B cell (primary cell): Measurements from ENCODE around the gene QKI. TPM values are rescaled to one million over a fixed set of nuclear protein-coding genes. Genes with fewer than 3 reads are reported as not detected.

ENCODE experiments used
- ATAC-seq: fragments of 200-7000 bp; cut with Tn5 transposase; one replicate; pipeline ENCODE4 v1.10.0; 2021; ENCODE audit warnings: low read depth, mild to moderate bottlenecking, moderate number of reproducible peaks, moderate library complexity
- CTCF ChIA-PET: fragments of 350-600 bp; sonication (Branson Sonifier 250); formaldehyde crosslinking; loops from one replicate; lab custom pipeline; 2021; ENCODE audit warnings: antibody characterized with exemption, inconsistent platforms; lab: Charles Lee
- POLR2A ChIA-PET: fragments of 350-600 bp; sonication (Branson Sonifier 250); formaldehyde crosslinking; loops from one replicate; lab custom pipeline; 2021; ENCODE audit warnings: antibody characterized with exemption; lab: Charles Lee
- DNase-seq: peaks from one replicate; pipeline ENCODE4 v3.0.0; 2013
- H2AFZ ChIP-seq: 2 replicates; pipeline ENCODE4 v1.6.1; 2012; ENCODE audit warnings: mild to moderate bottlenecking, low read depth, low read length; ENCODE audit not compliant: insufficient read depth, poor library complexity, severe bottlenecking
- H3K27ac ChIP-seq, 2 donors: 1 replicate in 1 of 2; 2 replicates in 1 of 2; pipeline ENCODE4 v1.5.1; 2012 to 2013; ENCODE audit warnings: low read length in 2 of 2, mild to moderate bottlenecking in 2 of 2, moderate library complexity in 1 of 2
- H3K27me3 ChIP-seq, 4 experiments: fragments of 200-600 bp in 1 of 4; sonication (generic) in 1 of 4; replicated peaks in 1 of 4; 1 replicate in 2 of 4; 2 replicates in 2 of 4; pipeline versions ENCODE4 v1.6.1 to v1.7.0; 2013 to 2016; ENCODE audit warnings: low read length in 3 of 4, mild to moderate bottlenecking in 2 of 4, mixed read lengths in 1 of 4, moderate library complexity in 1 of 4; ENCODE audit not compliant: insufficient read depth in 4 of 4, control insufficient read depth in 3 of 4; ENCODE audit errors: control extremely low read depth in 1 of 4
- H3K36me3 ChIP-seq, 2 experiments: replicated peaks in 1 of 2; 1 replicate in 1 of 2; 2 replicates in 1 of 2; pipeline versions ENCODE4 v1.6.1 to v1.7.1; 2013; ENCODE audit warnings: low read length in 1 of 2; ENCODE audit not compliant: insufficient read depth in 2 of 2, control insufficient read depth in 1 of 2; ENCODE audit errors: control extremely low read depth in 1 of 2, extremely low read depth in 1 of 2
- H3K4me1 ChIP-seq, 2 donors: fragments of 200-600 bp in 1 of 2; sonication (generic) in 1 of 2; 1 replicate in 1 of 2; 2 replicates in 1 of 2; pipeline versions ENCODE4 v1.5.1 to v1.6.1; 2013 to 2017; ENCODE audit warnings: low read length in 2 of 2; ENCODE audit not compliant: control insufficient read depth in 2 of 2, insufficient read depth in 2 of 2
- H3K4me2 ChIP-seq: replicated peaks from 2 replicates; pipeline ENCODE3; 2012; ENCODE audit warnings: mild to moderate bottlenecking, low read depth, low read length; ENCODE audit not compliant: poor library complexity, severe bottlenecking
- H3K4me3 ChIP-seq, 5 experiments: fragments of 200-600 bp in 1 of 5; sonication (generic) in 1 of 5; 1 replicate in 3 of 5; 2 replicates in 2 of 5; pipeline versions ENCODE4 v1.5.1 to v1.7.0; 2011 to 2016; ENCODE audit warnings: low read length in 4 of 5, mild to moderate bottlenecking in 4 of 5, low read depth in 2 of 5, control low read depth in 1 of 5, moderate library complexity in 1 of 5; ENCODE audit not compliant: insufficient read depth in 1 of 5; ENCODE audit errors: control extremely low read depth in 1 of 5, extremely low read depth in 1 of 5
- H3K79me2 ChIP-seq: fragments of 200-600 bp; sonication (generic); one replicate; pipeline ENCODE4 v1.6.0; 2016; ENCODE audit warnings: low read length; ENCODE audit not compliant: control insufficient read depth, insufficient read depth
- H3K9ac ChIP-seq: fragments of 200-600 bp; sonication (generic); 2 replicates; pipeline ENCODE4 v1.6.1; 2017; ENCODE audit warnings: mild to moderate bottlenecking, low read length, moderate library complexity
- H3K9me3 ChIP-seq, 3 donors: one replicate each; pipeline versions ENCODE4 v1.6.1 to v1.7.1; 2013; ENCODE audit warnings: low read length in 2 of 3; ENCODE audit not compliant: control insufficient read depth in 2 of 3, insufficient read depth in 1 of 3; ENCODE audit errors: control extremely low read depth in 1 of 3
- H4K20me1 ChIP-seq: 2 replicates; pipeline ENCODE4 v1.6.0; 2012; ENCODE audit warnings: mild to moderate bottlenecking, low read length; ENCODE audit not compliant: insufficient read depth, control insufficient read depth, poor library complexity, severe bottlenecking
- H3K27ac Mint-ChIP-seq: one replicate; pipeline ENCODE4 v1.8.0; 2021; ENCODE audit warnings: mixed read lengths
- H3K27me3 Mint-ChIP-seq: one replicate; pipeline ENCODE4 v1.8.0; 2021; ENCODE audit warnings: mixed read lengths
- H3K4me1 Mint-ChIP-seq: one replicate; pipeline ENCODE4 v1.8.0; 2021; ENCODE audit warnings: mixed read lengths
- H3K4me3 Mint-ChIP-seq: one replicate; pipeline ENCODE4 v1.8.0; 2021; ENCODE audit warnings: mixed read lengths
- H3K9me3 Mint-ChIP-seq: one replicate; pipeline ENCODE4 v1.8.0; 2022; ENCODE audit warnings: mixed read lengths; ENCODE audit not compliant: insufficient read depth
- CTCF ChIP-seq: fragments of 200-600 bp; IDR thresholded peaks from one replicate; pipeline ENCODE4 v1.8.0; 2022; ENCODE audit warnings: antibody characterized with exemption, mild to moderate bottlenecking
- EZH2 ChIP-seq: IDR thresholded peaks from 2 replicates; pipeline ENCODE4 v1.6.1; 2012; ENCODE audit warnings: borderline replicate concordance, low read depth, mild to moderate bottlenecking, moderate library complexity, low read length; ENCODE audit not compliant: insufficient read depth, poor library complexity, severe bottlenecking
- WGBS: methylation state at CpG from one replicate; pipeline ENCODE4 v1.1.5; 2013; ENCODE audit warnings: missing lambda C conversion rate; ENCODE audit not compliant: insufficient coverage; 5-methylcytosine and 5-hydroxymethylcytosine counted together
- intact Hi-C: fragments of 100-400 bp; cut with micrococcal nuclease; formaldehyde crosslinking; loops from one replicate; pipeline ENCODE4 v1.10.0; 2022
- polyA plus RNA-seq: library from polyadenylated mRNA; depleted of rRNA; stranded (reverse); fragments of >200 nt; gene quantifications from 2 replicates; pipeline ENCODE4 v1.2.3, GENCODE V29; 2012
- total RNA-seq, 2 donors: library from RNA; stranded (reverse); fragments of 120-200 nt in 1 of 2; gene quantifications; 1 replicate in 1 of 2; 2 replicates in 1 of 2; pipeline versions ENCODE4 v1.2.3 to v1.2.4, GENCODE V29; 2013 to 2022

The QKI gene
- total and polyA plus RNA-seq, 2 donors (not counting 1 experiment from before 2014, with no cell fraction given), result 38.8 to 79.5 TPM

GRCh38 chr6:163437466-163437865 is 22.9 kb downstream of the QKI start:
- intact Hi-C loops, result no loop called here
- DNase-seq (no peak), ATAC-seq (no peak)
- no peak overlapping the region for H3K9ac ChIP-seq
- ChIA-PET POLR2A (no interaction called here), CTCF (interaction anchor here (1.1 to 1.2 kb wide), 2 partner anchors 11 to 21 kb away, joined by 3 read pairs; no protein-coding TSS in a partner anchor)
- peaks cover 65% of the 10 kb centered on the region for H3K4me1 Mint-ChIP-seq
- peak overlapping the region; percentile 17 for H3K4me2 ChIP-seq
- peaks cover 57% of the 10 kb centered on the region for H4K20me1 ChIP-seq
- H3K4me1 ChIP-seq, result peaks cover 4 to 15% of the 10 kb centered on the region in 2 donors
- peaks cover 93% of the 10 kb centered on the region for H3K79me2 ChIP-seq
- no peak for TF ChIP-seq CTCF
- no peak for TF ChIP-seq EZH2
- H3K27me3 Mint-ChIP-seq, result no peaks in the 10 kb centered on the region
- H3K27ac ChIP-seq, result no peak overlapping the region
- no peak overlapping the region for H2AFZ ChIP-seq
- H3K27me3 ChIP-seq, result no peaks in the 10 kb centered on the region
- peak overlapping the region; percentile 7 for H3K4me3 Mint-ChIP-seq
- no peak overlapping the region for H3K27ac Mint-ChIP-seq
- no peaks in the 10 kb centered on the region for H3K36me3 ChIP-seq
- H3K9me3 Mint-ChIP-seq, result no peaks in the 10 kb centered on the region
- H3K9me3 ChIP-seq, result no peaks in the 10 kb centered on the region
- H3K4me3 ChIP-seq, result no peak overlapping the region
- WGBS, result 100% methylated on average over 1 of the region's 3 CpGs

- CTCF ChIA-PET, result no interaction called here
- Histone ChIP-seq H3K4me2 (no peak overlapping the region), H3K4me1 (peaks cover 4 to 15% of the 10 kb centered on the region in 2 donors), H2AFZ (no peak overlapping the region), H3K9ac (no peak overlapping the region), H3K36me3 (no peaks in the 10 kb centered on the region), H3K4me3 (no peak overlapping the region), H3K27ac (no peak overlapping the region), H4K20me1 (peaks cover 66% of the 10 kb centered on the region), H3K9me3 (no peaks in the 10 kb centered on the region), H3K79me2 (peaks cover 91% of the 10 kb centered on the region), H3K27me3 (no peaks in the 10 kb centered on the region)
- TF ChIP-seq CTCF, result no peak
- TF ChIP-seq EZH2, result no peak
- WGBS, result no CpG with 5 or more reads among the region's 3 CpGs
- Mint-ChIP-seq H3K9me3 (no peaks in the 10 kb centered on the region), H3K4me3 (no peak overlapping the region), H3K4me1 (peaks cover 60% of the 10 kb centered on the region), H3K27me3 (no peaks in the 10 kb centered on the region), H3K27ac (no peak overlapping the region)
- DNase-seq (no peak), ATAC-seq (no peak)
- intact Hi-C loops, result no loop called here
- POLR2A ChIA-PET, result no interaction called here
These were observed 23.9 kb downstream of the QKI start for GRCh38 chr6:163438298-163438939.
